K562 (cell line): ENCODE data around the gene PLA2G7.

ENCODE experiments used
- JUN ChIP-seq, 2 experiments: sonication (generic) in 1 of 2; formaldehyde crosslinking in 1 of 2; IDR thresholded peaks; 2 replicates each; pipeline versions ENCODE4 v1.6.1 to v1.8.0; 2012 to 2022; ENCODE audit warnings: borderline replicate concordance in 2 of 2, mild to moderate bottlenecking in 2 of 2, improper control_type of control experiment in 1 of 2, low read depth in 1 of 2, low read length in 1 of 2, missing genetic modification reagents in 1 of 2
- MAZ ChIP-seq, 2 experiments: fragments of 450-650 bp in 1 of 2; sonication (generic) in 1 of 2; formaldehyde crosslinking; IDR thresholded peaks in 1 of 2; conservative IDR thresholded peaks in 1 of 2; 2 replicates each; pipeline versions ENCODE4 v1.4.0 to v1.5.0; 2020; ENCODE audit warnings: mild to moderate bottlenecking in 1 of 2, missing genetic modification reagents in 1 of 2
- RHOXF2B ChIP-seq: fragments of 250-450 bp; sonication (Bioruptor Pico); conservative IDR thresholded peaks from 2 replicates; pipeline ENCODE4 v1.5.1; 2021

DNA sequence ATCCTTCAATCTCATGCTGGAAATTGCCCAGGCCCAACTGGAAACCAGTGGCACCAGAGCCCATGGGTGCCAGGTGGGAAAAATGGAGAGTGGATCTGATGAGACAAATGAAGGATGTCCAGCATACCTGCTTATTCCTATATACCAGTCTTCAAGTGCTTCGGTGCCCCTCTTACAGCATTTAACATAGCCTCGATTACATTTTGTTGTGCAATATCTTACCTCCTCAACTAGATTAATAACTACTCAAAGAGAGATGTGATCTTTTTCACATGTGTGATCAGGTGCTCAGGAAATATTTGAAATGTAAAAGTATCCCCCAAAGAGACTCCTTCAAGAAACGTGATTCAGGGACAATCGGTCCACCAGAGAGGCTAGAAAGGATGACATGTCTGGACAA, 6.7 kb upstream of the PLA2G7 start:
- TF ChIP-seq MAZ (CRISPR knock-in tag; conservative IDR thresholded peaks at IDR 0.05 in 1 of 2, IDR thresholded peaks at IDR 0.05 in 1 of 2) (no peak), RHOXF2B (no peak), JUN (IDR thresholded peaks at IDR 0.05; ENCODE audit: borderline replicate concordance, low read depth, low read length) (no peak), JUN (CRISPR knock-in tag; IDR thresholded peaks at IDR 0.05; ENCODE audit: borderline replicate concordance) (no peak)
